Measurements from ENCODE around the gene PDE9A. TPM values are rescaled to one million over a fixed set of nuclear protein-coding genes. Genes with fewer than 3 reads are reported as not detected.

PDE9A gene
- total RNA-seq, 4 donors from 2014 or later: 6.9 to 13.0 (median 11.1) TPM

- no peak for TF ChIP-seq CTCF (IDR thresholded peaks at IDR 0.05)
- TF ChIP-seq POLR2A (IDR thresholded peaks at IDR 0.05): no peak
- Histone ChIP-seq H3K27ac (no peak overlapping the region), H3K36me3 (no peaks in the 10 kb centered on the region), H3K4me3 (replicated peaks in 1 of 3) (no peak overlapping the region), H3K27me3 (no peaks in the 10 kb centered on the region), H3K4me1 (no peaks in the 10 kb centered on the region), H3K9me3 (no peaks in the 10 kb centered on the region)
- intact Hi-C loops (cut with DNase I): no loop called here
- DNase-seq: no peak
- 67 to 75% methylated on average over 7 of the region's 7 CpGs for WGBS, 2 donors
Measured at GRCh38 chr21:42793774-42794173, 140.4 kb downstream of the PDE9A start.

GRCh38 chr21:42794551-42794950 is 141.1 kb downstream of the PDE9A start:
- 55 to 60% methylated on average over 6 of the region's 6 CpGs for WGBS, 2 donors
- Histone ChIP-seq H3K36me3 (no peaks in the 10 kb centered on the region), H3K27me3 (no peaks in the 10 kb centered on the region), H3K4me3 (replicated peaks in 1 of 3) (no peak overlapping the region), H3K27ac (no peak overlapping the region), H3K4me1 (no peaks in the 10 kb centered on the region), H3K9me3 (no peaks in the 10 kb centered on the region)
- intact Hi-C loops (cut with DNase I): no loop called here
- TF ChIP-seq CTCF (IDR thresholded peaks at IDR 0.05): no peak
- no peak for TF ChIP-seq POLR2A (IDR thresholded peaks at IDR 0.05)
- DNase-seq: no peak

- no peaks in the 10 kb centered on the region for H3K9me3 ChIP-seq
- H3K36me3 ChIP-seq: no peaks in the 10 kb centered on the region
- no peaks in the 10 kb centered on the region for H3K4me1 ChIP-seq
- intact Hi-C loops (cut with DNase I): no loop called here
- 65 to 74% methylated on average over 12 of the region's 13 CpGs for WGBS, 2 donors
- H3K4me3 ChIP-seq (replicated peaks in 1 of 3): no peak overlapping the region
- H3K27ac ChIP-seq: no peak overlapping the region
- no peaks in the 10 kb centered on the region for H3K27me3 ChIP-seq
- no peak for DNase-seq
- TF ChIP-seq CTCF (IDR thresholded peaks at IDR 0.05) (no peak), POLR2A (IDR thresholded peaks at IDR 0.05) (no peak)
Measured at GRCh38 chr21:42796327-42797062, 143.1 kb downstream of the PDE9A start.

- no peak overlapping the region for H3K27ac ChIP-seq
- intact Hi-C loops (cut with DNase I): no loop called here
- no peak overlapping the region for H3K4me3 ChIP-seq (replicated peaks in 1 of 3)
- no peak for TF ChIP-seq POLR2A (IDR thresholded peaks at IDR 0.05)
- no peak for TF ChIP-seq CTCF (IDR thresholded peaks at IDR 0.05)
- no peak for DNase-seq
- no peaks in the 10 kb centered on the region for H3K4me1 ChIP-seq
- WGBS, 2 donors: 85 to 86% methylated on average over 7 of the region's 7 CpGs
- H3K9me3 ChIP-seq: no peaks in the 10 kb centered on the region
- H3K27me3 ChIP-seq: no peaks in the 10 kb centered on the region
- no peaks in the 10 kb centered on the region for H3K36me3 ChIP-seq
Measured at GRCh38 chr21:42797522-42797921, 144.1 kb downstream of the PDE9A start.

- DNase-seq: no peak
- TF ChIP-seq POLR2A (IDR thresholded peaks at IDR 0.05): no peak
- no peak for TF ChIP-seq CTCF (IDR thresholded peaks at IDR 0.05)
- H3K9me3 ChIP-seq: no peaks in the 10 kb centered on the region
- intact Hi-C loops (cut with DNase I): no loop called here
- no peak overlapping the region for H3K27ac ChIP-seq
- H3K36me3 ChIP-seq: no peaks in the 10 kb centered on the region
- WGBS, 2 donors: 83 to 93% methylated on average over 6 of the region's 6 CpGs
- H3K27me3 ChIP-seq: no peaks in the 10 kb centered on the region
- H3K4me3 ChIP-seq (replicated peaks in 1 of 3): no peak overlapping the region
- no peaks in the 10 kb centered on the region for H3K4me1 ChIP-seq
Measured at GRCh38 chr21:42798106-42798505, 144.7 kb downstream of the PDE9A start.
